Panc1 (cell line): Measurements from ENCODE around the gene ARL2BP.

Experiments
- CTCF ChIP-seq: fragments of 450-650 bp; IDR thresholded peaks from 2 replicates; pipeline ENCODE4 v1.5.1; 2017; ENCODE audit warnings: mild to moderate bottlenecking
- POLR2AphosphoS5 ChIP-seq: IDR thresholded peaks from 2 replicates; pipeline ENCODE4 v1.6.1; 2012; ENCODE audit warnings: mild to moderate bottlenecking, low read depth, low read length, moderate library complexity
- SIN3A ChIP-seq: IDR thresholded peaks from 2 replicates; pipeline ENCODE4 v1.6.1; 2012; ENCODE audit warnings: low read depth, mild to moderate bottlenecking, low read length, moderate library complexity, borderline replicate concordance; ENCODE audit not compliant: insufficient read depth
- TCF7L2 ChIP-seq: IDR thresholded peaks from 2 replicates; pipeline ENCODE4 v1.6.1; 2011; ENCODE audit warnings: mild to moderate bottlenecking, low read depth, low read length, inconsistent platforms
- TF ChIP-seq, protein P1 (sequence below), 2 experiments: IDR thresholded peaks; 2 replicates each; pipeline ENCODE4 v1.6.1; 2011 to 2012; ENCODE audit warnings: low read depth in 2 of 2, control low read depth in 1 of 2, low read length in 1 of 2, mild to moderate bottlenecking in 1 of 2, moderate library complexity in 1 of 2; ENCODE audit not compliant: insufficient read depth in 1 of 2

DNA sequence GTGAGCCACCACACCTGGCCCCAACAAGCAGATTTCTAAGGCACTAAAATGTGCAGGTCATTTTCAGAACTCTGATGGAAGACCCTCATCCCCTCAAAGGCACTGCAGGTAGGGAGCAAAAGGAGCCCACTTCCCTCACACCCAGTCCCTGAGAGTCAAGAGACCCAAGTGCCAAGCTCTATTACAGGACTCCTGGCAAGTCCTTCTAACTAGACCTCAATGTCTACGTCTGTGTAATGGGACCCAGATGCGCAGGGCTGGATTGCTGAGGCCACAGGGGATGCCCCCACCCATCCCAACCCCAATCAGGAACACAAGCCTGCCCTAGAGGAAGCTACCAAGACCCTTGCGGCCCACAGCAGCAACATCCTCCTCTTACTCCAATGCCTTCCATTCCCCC lies 36.7 kb downstream of the ARL2BP start:
- TF ChIP-seq POLR2AphosphoS5 (no peak), CTCF (no peak), SIN3A (no peak), TCF7L2 (no peak)
- TF ChIP-seq, protein P1, sequence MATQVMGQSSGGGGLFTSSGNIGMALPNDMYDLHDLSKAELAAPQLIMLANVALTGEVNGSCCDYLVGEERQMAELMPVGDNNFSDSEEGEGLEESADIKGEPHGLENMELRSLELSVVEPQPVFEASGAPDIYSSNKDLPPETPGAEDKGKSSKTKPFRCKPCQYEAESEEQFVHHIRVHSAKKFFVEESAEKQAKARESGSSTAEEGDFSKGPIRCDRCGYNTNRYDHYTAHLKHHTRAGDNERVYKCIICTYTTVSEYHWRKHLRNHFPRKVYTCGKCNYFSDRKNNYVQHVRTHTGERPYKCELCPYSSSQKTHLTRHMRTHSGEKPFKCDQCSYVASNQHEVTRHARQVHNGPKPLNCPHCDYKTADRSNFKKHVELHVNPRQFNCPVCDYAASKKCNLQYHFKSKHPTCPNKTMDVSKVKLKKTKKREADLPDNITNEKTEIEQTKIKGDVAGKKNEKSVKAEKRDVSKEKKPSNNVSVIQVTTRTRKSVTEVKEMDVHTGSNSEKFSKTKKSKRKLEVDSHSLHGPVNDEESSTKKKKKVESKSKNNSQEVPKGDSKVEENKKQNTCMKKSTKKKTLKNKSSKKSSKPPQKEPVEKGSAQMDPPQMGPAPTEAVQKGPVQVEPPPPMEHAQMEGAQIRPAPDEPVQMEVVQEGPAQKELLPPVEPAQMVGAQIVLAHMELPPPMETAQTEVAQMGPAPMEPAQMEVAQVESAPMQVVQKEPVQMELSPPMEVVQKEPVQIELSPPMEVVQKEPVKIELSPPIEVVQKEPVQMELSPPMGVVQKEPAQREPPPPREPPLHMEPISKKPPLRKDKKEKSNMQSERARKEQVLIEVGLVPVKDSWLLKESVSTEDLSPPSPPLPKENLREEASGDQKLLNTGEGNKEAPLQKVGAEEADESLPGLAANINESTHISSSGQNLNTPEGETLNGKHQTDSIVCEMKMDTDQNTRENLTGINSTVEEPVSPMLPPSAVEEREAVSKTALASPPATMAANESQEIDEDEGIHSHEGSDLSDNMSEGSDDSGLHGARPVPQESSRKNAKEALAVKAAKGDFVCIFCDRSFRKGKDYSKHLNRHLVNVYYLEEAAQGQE (IDR thresholded peaks at IDR 0.05; ENCODE audit: insufficient read depth in 1 of 2, low read depth in 2 of 2, low read length in 1 of 2): no peak
